Stomach (tissue), 9 donors: ENCODE data around the gene CDC42BPB. TPM values are rescaled to one million over a fixed set of nuclear protein-coding genes. Genes with fewer than 3 reads are reported as not detected.

Experiments
- DNase-seq, 2 donors: peaks; one replicate each; pipeline versions ENCODE4 v3.0.0 to v3.0.0-alpha.2; 2013 to 2019
- H3K27ac ChIP-seq, 5 donors: fragments of 200-600 bp in 4 of 5; sonication (generic) in 4 of 5; one replicate each; pipeline ENCODE4 v1.5.1; 2013 to 2019; ENCODE audit warnings: mild to moderate bottlenecking in 1 of 5, moderate library complexity in 1 of 5
- H3K27me3 ChIP-seq, 3 donors: fragments of 200-600 bp; sonication (generic); one replicate each; pipeline ENCODE4 v1.5.1; 2017 to 2019; ENCODE audit warnings: mixed run types in 1 of 3
- H3K36me3 ChIP-seq, 4 donors: fragments of 200-600 bp; sonication (generic); 1 replicate in 3 of 4; 2 replicates in 1 of 4; pipeline ENCODE4 v1.5.1; 2016 to 2019
- H3K4me1 ChIP-seq, 4 donors: fragments of 200-600 bp; sonication (generic); one replicate each; pipeline ENCODE4 v1.5.1; 2016 to 2019
- H3K4me3 ChIP-seq, 4 donors: fragments of 200-600 bp; sonication (generic) in 3 of 4; one replicate each; pipeline ENCODE4 v1.5.1; 2016 to 2019; ENCODE audit warnings: mild to moderate bottlenecking in 1 of 4
- H3K9me3 ChIP-seq, 4 donors: fragments of 200-600 bp; sonication (generic); one replicate each; pipeline ENCODE4 v1.5.1; 2016 to 2019
- CTCF ChIP-seq, 7 experiments: fragments of 450-650 bp in 4 of 7; fragments of 200-600 bp in 3 of 7; sonication (generic) in 3 of 7; IDR thresholded peaks; one replicate each; pipeline ENCODE4 v1.5.1; 2016 to 2019; ENCODE audit warnings: antibody characterized with exemption in 7 of 7, control low read depth in 2 of 7, mild to moderate bottlenecking in 1 of 7
- EP300 ChIP-seq: sonication (generic); formaldehyde crosslinking; IDR thresholded peaks from one replicate; pipeline ENCODE4 v1.6.1; 2017; ENCODE audit warnings: antibody characterized with exemption
- POLR2A ChIP-seq, 4 donors: fragments of 450-650 bp; IDR thresholded peaks; one replicate each; pipeline ENCODE4 v1.6.1; 2016; ENCODE audit warnings: antibody characterized with exemption in 4 of 4, control low read depth in 2 of 4, mild to moderate bottlenecking in 1 of 4, moderate library complexity in 1 of 4
- POLR2AphosphoS5 ChIP-seq, 3 donors: sonication (generic); formaldehyde crosslinking; IDR thresholded peaks; one replicate each; pipeline ENCODE4 v1.6.1; 2016; ENCODE audit warnings: antibody characterized with exemption in 3 of 3
- WGBS, 5 donors: extraction: QIAGEN DNeasy Blood & Tissue Kit in 3 of 5; methylation state at CpG; one replicate each; pipeline versions ENCODE4 v1.1.5 to v1.1.7; 2013 to 2018; 5-methylcytosine and 5-hydroxymethylcytosine counted together
- intact Hi-C: fragments of 100-400 bp; cut with DNase I; formaldehyde crosslinking; loops from one replicate; pipeline ENCODE4 v1.15.1; 2023; ENCODE audit warnings: low total_unique reads
- polyA plus RNA-seq, 3 donors: library from polyadenylated mRNA; stranded (reverse); fragments of 200-250 nt; gene quantifications; one replicate each; pipeline ENCODE4 v1.2.3, GENCODE V29; 2013
- total RNA-seq, 5 donors: library from RNA; depleted of rRNA; stranded (reverse); fragments of >200 nt; gene quantifications; one replicate each; pipeline versions ENCODE4 v1.1.0 to v1.2.3, GENCODE V29; 2014 to 2016
- donor health status: healthy with polysubstance abuse.
- donor health status: Bipolar disorder and iron deficiency.
- donor health status: healthy.

Gene CDC42BPB
- total and polyA plus RNA-seq, 8 donors, result 16.3 to 400 (median 127) TPM

DNA sequence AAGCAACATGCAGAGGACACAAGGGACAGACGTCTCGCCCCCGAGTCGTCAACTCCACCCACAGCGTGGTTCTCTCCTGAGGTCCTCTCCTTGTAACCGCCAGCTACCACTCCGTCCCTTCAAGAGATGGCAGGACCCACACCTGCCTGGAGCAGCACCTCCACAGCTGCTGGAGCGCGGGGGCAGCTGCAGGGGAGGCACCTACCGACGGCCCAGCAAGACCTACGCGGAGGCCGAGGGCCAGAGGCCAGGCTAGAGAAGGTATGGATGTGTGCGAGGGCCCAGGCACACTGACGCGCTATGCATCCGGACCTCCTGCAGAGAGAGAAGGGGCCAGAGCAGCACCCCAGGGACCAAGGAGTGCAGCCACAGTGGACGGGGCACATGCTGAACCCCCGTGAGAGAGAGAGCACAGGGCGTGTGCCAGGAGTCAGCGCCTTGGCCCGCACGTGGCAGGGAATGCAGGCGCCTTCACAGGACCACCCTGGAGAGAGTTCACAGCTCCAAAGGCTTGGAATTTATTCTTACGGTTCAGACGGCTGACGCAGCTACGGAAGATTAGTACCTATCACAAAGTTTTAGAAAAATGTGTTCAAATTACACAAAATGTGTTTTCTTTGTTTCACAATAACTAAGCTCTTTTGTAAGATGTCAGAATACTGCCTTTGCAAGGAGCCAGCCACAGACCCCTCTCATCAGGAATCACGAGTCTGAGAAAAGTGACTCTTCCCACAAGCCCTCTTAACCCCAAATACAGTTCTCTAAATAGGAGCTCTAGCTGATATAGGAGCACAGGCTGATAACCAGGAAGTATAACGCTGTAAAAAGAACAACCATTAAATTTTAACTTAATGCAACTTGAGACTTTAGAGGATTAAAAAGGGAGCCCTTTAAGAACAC lies 36.8 kb downstream of the CDC42BPB start:
- no peak overlapping the region for H3K27ac ChIP-seq
- intact Hi-C loops, result no loop called here

DNA sequence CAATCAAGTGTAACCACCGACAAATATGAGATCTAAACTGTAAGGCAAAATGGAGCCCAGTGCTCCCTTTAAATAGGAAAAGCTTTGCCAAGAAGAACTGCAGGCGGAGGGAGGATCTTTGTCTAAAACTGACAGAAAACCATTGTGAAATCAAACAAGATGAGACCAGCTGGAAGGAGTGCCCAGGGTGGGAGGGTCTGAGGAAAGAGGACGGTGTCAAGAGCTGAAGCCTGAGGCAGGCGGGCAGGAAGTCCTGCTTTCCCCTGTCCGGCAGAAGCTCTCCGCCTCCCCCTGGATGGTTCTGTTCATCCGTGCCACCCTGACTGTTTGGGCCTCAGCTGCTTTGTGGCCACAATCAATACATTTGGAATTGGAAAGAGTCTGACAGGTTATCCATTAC lies 37.5 kb downstream of the CDC42BPB start:
- H3K27me3 ChIP-seq, result no peaks in the 10 kb centered on the region
- no peak overlapping the region for H3K4me3 ChIP-seq
- no peak for TF ChIP-seq POLR2A (IDR thresholded peaks at IDR 0.05)
- TF ChIP-seq CTCF (IDR thresholded peaks at IDR 0.05), result no peak
- no peak for TF ChIP-seq POLR2AphosphoS5 (IDR thresholded peaks at IDR 0.05)
- TF ChIP-seq EP300, result no peak
- intact Hi-C loops, result no loop called here
- H3K4me1 ChIP-seq, result peaks cover 29 to 68% (median 51%) of the 10 kb centered on the region in 4 donors
- H3K36me3 ChIP-seq, result peaks cover 3 to 9% (median 5%) of the 10 kb centered on the region in 4 donors
- whole genome bisulfite sequencing, 5 donors, result 68 to 86% (median 72%) methylated on average over 7 of the region's 7 CpGs
- H3K9me3 ChIP-seq, result no peaks in the 10 kb centered on the region
- DNase-seq, result no peak
- no peak overlapping the region for H3K27ac ChIP-seq

More for the DNA sequence above, 36.8 kb downstream of the CDC42BPB start:
- Histone ChIP-seq H3K27me3 (no peaks in the 10 kb centered on the region), H3K4me3 (no peak overlapping the region), H3K9me3 (no peaks in the 10 kb centered on the region), H3K36me3 (peaks cover 3 to 9% (median 5%) of the 10 kb centered on the region in 4 donors), H3K4me1 (peaks cover 22 to 65% (median 46%) of the 10 kb centered on the region in 4 donors)
- WGBS, 5 donors, result 90 to 91% (median 91%) methylated on average over 29 to 31 of the region's 31 CpGs
- TF ChIP-seq EP300 (no peak), POLR2A (IDR thresholded peaks at IDR 0.05) (no peak), CTCF (IDR thresholded peaks at IDR 0.05) (no peak), POLR2AphosphoS5 (IDR thresholded peaks at IDR 0.05) (no peak)
- DNase-seq, result no peak

DNA sequence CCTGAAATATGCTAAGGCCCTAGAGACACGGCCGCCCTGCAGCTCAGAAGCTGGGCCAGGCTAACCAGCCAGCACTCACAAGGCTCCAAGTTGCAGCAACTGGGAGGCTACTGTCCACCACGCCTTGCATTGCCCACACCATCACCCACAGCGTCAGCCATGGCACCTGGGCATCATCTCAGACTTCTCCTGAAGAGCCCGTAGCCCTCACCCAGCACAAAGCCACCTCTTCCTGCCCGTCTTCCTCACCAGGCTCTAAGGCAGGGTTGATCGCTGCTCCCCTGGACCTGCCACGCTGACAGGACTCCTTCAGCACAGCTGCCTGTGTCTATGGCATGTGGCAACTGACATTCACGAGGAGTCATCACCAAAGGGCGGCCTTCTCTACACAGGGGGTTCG lies 38.1 kb downstream of the CDC42BPB start:
- no peak for DNase-seq
- intact Hi-C loops, result no loop called here
- no peak overlapping the region for H3K27ac ChIP-seq
- no peak overlapping the region for H3K4me3 ChIP-seq
- H3K4me1 ChIP-seq, result peaks cover 30 to 68% (median 55%) of the 10 kb centered on the region in 4 donors
- H3K27me3 ChIP-seq, result no peaks in the 10 kb centered on the region
- H3K9me3 ChIP-seq, result no peaks in the 10 kb centered on the region
- peaks cover 3 to 9% (median 5%) of the 10 kb centered on the region in 4 donors for H3K36me3 ChIP-seq
- WGBS, 5 donors, result 93 to 99% (median 96%) methylated on average over 9 to 11 of the region's 11 CpGs
- TF ChIP-seq POLR2AphosphoS5 (IDR thresholded peaks at IDR 0.05) (no peak), EP300 (no peak), POLR2A (IDR thresholded peaks at IDR 0.05) (no peak), CTCF (IDR thresholded peaks at IDR 0.05) (no peak)

GRCh38 chr14:103016594-103016993 lies 40.8 kb downstream of the CDC42BPB start:
- no peaks in the 10 kb centered on the region for H3K9me3 ChIP-seq
- H3K4me1 ChIP-seq, result peaks cover 25 to 50% (median 45%) of the 10 kb centered on the region in 4 donors
- intact Hi-C loops, result no loop called here
- no peak for DNase-seq
- no peaks in the 10 kb centered on the region for H3K27me3 ChIP-seq
- no peak overlapping the region for H3K27ac ChIP-seq
- WGBS, 5 donors, result 83 to 90% (median 85%) methylated on average over 6 of the region's 6 CpGs
- H3K36me3 ChIP-seq, result peaks cover 3 to 11% (median 6%) of the 10 kb centered on the region in 4 donors
- H3K4me3 ChIP-seq, result no peak overlapping the region
- TF ChIP-seq CTCF (IDR thresholded peaks at IDR 0.05) (no peak), POLR2A (IDR thresholded peaks at IDR 0.05) (no peak), EP300 (no peak), POLR2AphosphoS5 (IDR thresholded peaks at IDR 0.05) (no peak)
